ENCODE results near the gene FBXW5. TPM values are rescaled to one million over a fixed set of nuclear protein-coding genes. Genes with fewer than 3 reads are reported as not detected.

FBXW5 gene
- total RNA-seq, 1 experiment from 2014 or later: 70.5 TPM

GRCh38 chr9:136907011-136907914, 37.3 kb downstream of the FBXW5 start (continued):
- no peak for TF ChIP-seq MYBL2 (CRISPR knock-in tag; IDR thresholded peaks at IDR 0.05)
- TF ChIP-seq MLX (CRISPR knock-in tag; IDR thresholded peaks at IDR 0.05): no peak
- no peak for TF ChIP-seq PREB (CRISPR knock-in tag; IDR thresholded peaks at IDR 0.05; ENCODE audit: borderline replicate concordance)

- no peaks in the 10 kb centered on the region for H3K4me1 Mint-ChIP-seq
- H3K27ac Mint-ChIP-seq: no peak overlapping the region; the same call in 1 of the 2 replicates
- no peak overlapping the region for H3K4me3 Mint-ChIP-seq
- no peak for ATAC-seq
- TF ChIP-seq USF2 (CRISPR knock-in tag; IDR thresholded peaks at IDR 0.05) (no peak), ZNF396 (CRISPR knock-in tag; IDR thresholded peaks at IDR 0.05; ENCODE audit: borderline replicate concordance) (no peak), IRF1 (CRISPR knock-in tag; IDR thresholded peaks at IDR 0.05) (no peak), JUN (CRISPR knock-in tag; IDR thresholded peaks at IDR 0.05) (no peak), IRF2 (CRISPR knock-in tag; IDR thresholded peaks at IDR 0.05; ENCODE audit: borderline replicate concordance, low read depth) (no peak)
- no peaks in the 10 kb centered on the region for H3K9me3 Mint-ChIP-seq
- no peak for DNase-seq (ENCODE audit: low spot score)
- H3K27me3 Mint-ChIP-seq (ENCODE audit: low read depth): no peaks in the 10 kb centered on the region
- ChIA-PET POLR2A (no interaction called here), CTCF (no interaction called here)
- peaks cover 43% of the 10 kb centered on the region for H3K36me3 Mint-ChIP-seq
Measured at GRCh38 chr9:136906266-136906665, 38.3 kb downstream of the FBXW5 start.

- no peaks in the 10 kb centered on the region for H3K9me3 Mint-ChIP-seq
- no peak overlapping the region for H3K4me3 Mint-ChIP-seq
- no peak overlapping the region for H3K27ac Mint-ChIP-seq
- ATAC-seq (no peak), DNase-seq (ENCODE audit: low spot score) (no peak)
- ChIA-PET CTCF (no interaction called here), POLR2A (no interaction called here)
- H3K36me3 Mint-ChIP-seq: peaks cover 43% of the 10 kb centered on the region
- no peak for TF ChIP-seq MAX (CRISPR knock-in tag; IDR thresholded peaks at IDR 0.05)
- no peak for TF ChIP-seq FOXJ3 (CRISPR knock-in tag; IDR thresholded peaks at IDR 0.05; ENCODE audit: borderline replicate concordance)
- TF ChIP-seq ZNF671 (CRISPR knock-in tag; IDR thresholded peaks at IDR 0.05): no peak
- TF ChIP-seq ZNF138 (CRISPR knock-in tag; conservative IDR thresholded peaks at IDR 0.05): no peak
- TF ChIP-seq STAT6 (CRISPR knock-in tag; conservative IDR thresholded peaks at IDR 0.05; ENCODE audit: low read depth): no peak
- TF ChIP-seq SOX15 (CRISPR knock-in tag; IDR thresholded peaks at IDR 0.05): no peak
- no peak for TF ChIP-seq TP53 (CRISPR knock-in tag; IDR thresholded peaks at IDR 0.05)
- no peak for TF ChIP-seq PREB (CRISPR knock-in tag; IDR thresholded peaks at IDR 0.05; ENCODE audit: borderline replicate concordance)
- no peak for TF ChIP-seq GABPB1 (CRISPR knock-in tag; IDR thresholded peaks at IDR 0.05)
- TF ChIP-seq ATF3 (CRISPR knock-in tag; conservative IDR thresholded peaks at IDR 0.05): no peak
- no peak for TF ChIP-seq NFE2L1 (CRISPR knock-in tag; IDR thresholded peaks at IDR 0.05)
- TF ChIP-seq CREM (CRISPR knock-in tag; IDR thresholded peaks at IDR 0.05): no peak
- TF ChIP-seq GRHL2 (CRISPR knock-in tag; IDR thresholded peaks at IDR 0.05; ENCODE audit: insufficient replicate concordance, severe bottlenecking): no peak
- no peak for TF ChIP-seq ERG (CRISPR knock-in tag; IDR thresholded peaks at IDR 0.05)
- no peak for TF ChIP-seq RORB (CRISPR knock-in tag; IDR thresholded peaks at IDR 0.05)
- H3K27me3 Mint-ChIP-seq (ENCODE audit: low read depth): no peaks in the 10 kb centered on the region
- no peaks in the 10 kb centered on the region for H3K4me1 Mint-ChIP-seq
Measured at GRCh38 chr9:136903041-136903554, 41.4 kb downstream of the FBXW5 start.

Measured in WTC11 (cell line).